Measurements from ENCODE around the gene BCL2. TPM values are rescaled to one million over a fixed set of nuclear protein-coding genes. Genes with fewer than 3 reads are reported as not detected.

BCL2 gene
- total and polyA plus RNA-seq, 9 of the 15 experiments (the other 6 are each of a cell fraction or from before 2014, with no cell fraction given) = 0.10 to 1.1 (median 0.65) TPM

- H3K9me3 ChIP-seq (replicated peaks; ENCODE audit: control insufficient read depth, insufficient read depth, low read depth, low read length) = no peaks in the 10 kb centered on the region
- BruUV-seq (replicated peaks) = no TSS peak
- DNase-seq (ENCODE audit: extremely low read depth in 1 of 4, low spot score in 3 of 4) (no peak), FAIRE-seq (no peak), ATAC-seq (no peak)
- CTCF ChIA-PET (ENCODE audit: low intra/inter-chr PET ratio) = no interaction called here
- POLR2A ChIA-PET = no interaction called here
- H3K27me3 ChIP-seq (ENCODE audit: control insufficient read depth in 2 of 2, insufficient read depth in 2 of 2, low read length in 2 of 2) = peaks cover 10 to 22% of the 10 kb centered on the region in 2 experiments; a peak in 3 of 5 replicates
- H3K4me2 ChIP-seq (ENCODE audit: insufficient read depth, low read length) = no peak overlapping the region
- intact Hi-C loops (cut with micrococcal nuclease) = loop anchor here (10.0 kb wide), 1 partner anchor 126 kb away; no protein-coding TSS in a partner anchor
- H3K36me3 ChIP-seq (ENCODE audit: control insufficient read depth, insufficient read depth, low read length) = no peaks in the 10 kb centered on the region
- no peaks in the 10 kb centered on the region; a peak in 1 of 5 replicates for H3K4me1 ChIP-seq (replicated peaks in 1 of 2; ENCODE audit: control insufficient read depth in 2 of 2, insufficient read depth in 2 of 2, low read length in 2 of 2)
- no peaks in the 10 kb centered on the region for H3K79me2 ChIP-seq (ENCODE audit: control insufficient read depth, insufficient read depth, low read length)
- 5% methylated on average over 3 of the region's 4 CpGs for WGBS (ENCODE audit: insufficient coverage, low coverage, missing lambda C conversion rate)
- H3K9me1 ChIP-seq (ENCODE audit: control insufficient read depth, insufficient read depth, low read length) = no peaks in the 10 kb centered on the region
- H2AFZ ChIP-seq (ENCODE audit: low read depth, low read length) = no peak overlapping the region
- no peak overlapping the region for H3K27ac ChIP-seq (ENCODE audit: extremely low read depth, low read depth, low read length)
- H4K20me1 ChIP-seq (replicated peaks; ENCODE audit: control insufficient read depth, insufficient read depth, low read length) = no peaks in the 10 kb centered on the region
- H3K4me3 ChIP-seq = no peak overlapping the region
- in situ Hi-C loops (cut with MboI) = no loop called here
- H3K9ac ChIP-seq (ENCODE audit: insufficient read depth in 1 of 2, low read depth in 2 of 2, low read length in 2 of 2) = no peak overlapping the region
- no peak for TF ChIP-seq TFE3 (CRISPR knock-in tag; IDR thresholded peaks at IDR 0.05)
- TF ChIP-seq FOXO4 (CRISPR knock-in tag; IDR thresholded peaks at IDR 0.05) = no peak
- TF ChIP-seq GABPA (tag; conservative IDR thresholded peaks at IDR 0.05; ENCODE audit: low read depth) = no peak
- no peak for TF ChIP-seq TAF15 (IDR thresholded peaks at IDR 0.05; ENCODE audit: low read depth, low read length)
- no peak for TF ChIP-seq CBX5 (IDR thresholded peaks at IDR 0.05; ENCODE audit: borderline replicate concordance, low read depth)
- no peak for TF ChIP-seq RBFOX2 (IDR thresholded peaks at IDR 0.05; ENCODE audit: low read depth, low read length)
- TF ChIP-seq ILK (tag; IDR thresholded peaks at IDR 0.05; ENCODE audit: borderline replicate concordance, low read depth) = no peak
- no peak for TF ChIP-seq GTF2A2 (tag; IDR thresholded peaks at IDR 0.05)
- TF ChIP-seq BRF2 (IDR thresholded peaks at IDR 0.05; ENCODE audit: borderline replicate concordance, insufficient read depth, insufficient read length) = no peak
- no peak for TF ChIP-seq ZC3H4 (CRISPR knock-in tag; IDR thresholded peaks at IDR 0.05; ENCODE audit: borderline replicate concordance)
- TF ChIP-seq DMBX1 (CRISPR knock-in tag; IDR thresholded peaks at IDR 0.05; ENCODE audit: borderline replicate concordance) = no peak
- TF ChIP-seq ZBTB12 (CRISPR knock-in tag; IDR thresholded peaks at IDR 0.05) = no peak
- no peak for TF ChIP-seq TEAD1 (CRISPR knock-in tag; IDR thresholded peaks at IDR 0.05)
- no peak for TF ChIP-seq ATF1 (CRISPR knock-in tag; IDR thresholded peaks at IDR 0.05)
- no peak for TF ChIP-seq ATF1 (tag; IDR thresholded peaks at IDR 0.05)
Observed at GRCh38 chr18:63150942-63151421, 168.6 kb downstream of the BCL2 start.

All from K562 (cell line).